ENCODE measurements around the gene ZNF438. TPM values are rescaled to one million over a fixed set of nuclear protein-coding genes. Genes with fewer than 3 reads are reported as not detected.
"Not testable (repeated sequence)": the region's sequence is repeated elsewhere in the genome, so short reads cannot be mapped to it uniquely, and the experiment has no call there.

The ZNF438 gene
- total RNA-seq, 4 donors from 2014 or later: 7.7 to 11.2 (median 8.7) TPM

DNA sequence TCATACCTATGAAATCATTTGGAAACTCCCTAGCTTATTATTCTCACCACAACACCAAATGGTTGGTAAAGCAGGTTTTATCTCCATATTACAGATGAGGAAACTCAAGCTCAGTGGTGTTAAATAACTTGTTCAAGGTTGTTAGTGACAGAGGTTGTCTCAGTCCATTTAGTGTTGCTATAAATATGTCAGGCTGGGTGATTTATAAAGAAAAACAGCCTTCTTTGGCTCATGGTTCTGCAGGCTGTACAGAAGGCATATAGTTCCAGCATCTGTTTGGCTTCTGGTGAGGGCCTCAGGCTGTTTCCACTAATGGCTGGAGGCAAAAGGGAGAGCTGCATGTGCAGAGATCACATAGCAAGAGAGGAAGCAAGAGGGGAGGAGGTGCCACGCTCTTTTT, 96.6 kb downstream of the ZNF438 start:
- TF ChIP-seq POLR2A (IDR thresholded peaks at IDR 0.05): no peak
- TF ChIP-seq, protein P1, sequence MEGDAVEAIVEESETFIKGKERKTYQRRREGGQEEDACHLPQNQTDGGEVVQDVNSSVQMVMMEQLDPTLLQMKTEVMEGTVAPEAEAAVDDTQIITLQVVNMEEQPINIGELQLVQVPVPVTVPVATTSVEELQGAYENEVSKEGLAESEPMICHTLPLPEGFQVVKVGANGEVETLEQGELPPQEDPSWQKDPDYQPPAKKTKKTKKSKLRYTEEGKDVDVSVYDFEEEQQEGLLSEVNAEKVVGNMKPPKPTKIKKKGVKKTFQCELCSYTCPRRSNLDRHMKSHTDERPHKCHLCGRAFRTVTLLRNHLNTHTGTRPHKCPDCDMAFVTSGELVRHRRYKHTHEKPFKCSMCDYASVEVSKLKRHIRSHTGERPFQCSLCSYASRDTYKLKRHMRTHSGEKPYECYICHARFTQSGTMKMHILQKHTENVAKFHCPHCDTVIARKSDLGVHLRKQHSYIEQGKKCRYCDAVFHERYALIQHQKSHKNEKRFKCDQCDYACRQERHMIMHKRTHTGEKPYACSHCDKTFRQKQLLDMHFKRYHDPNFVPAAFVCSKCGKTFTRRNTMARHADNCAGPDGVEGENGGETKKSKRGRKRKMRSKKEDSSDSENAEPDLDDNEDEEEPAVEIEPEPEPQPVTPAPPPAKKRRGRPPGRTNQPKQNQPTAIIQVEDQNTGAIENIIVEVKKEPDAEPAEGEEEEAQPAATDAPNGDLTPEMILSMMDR (IDR thresholded peaks at IDR 0.05): no peak
- intact Hi-C loops (cut with DNase I; ENCODE audit: low total_unique reads): loop anchor here (5.0 kb wide), 1 partner anchor 618 kb away; no protein-coding TSS in a partner anchor
- WGBS, 2 donors: 75 to 79% methylated on average over 1 of the region's 1 CpG
- no peak for DNase-seq (ENCODE audit: low spot score in 2 of 2)
- H3K4me3 ChIP-seq (ENCODE audit: low read depth, poor library complexity, severe bottlenecking): no peak overlapping the region

DNA sequence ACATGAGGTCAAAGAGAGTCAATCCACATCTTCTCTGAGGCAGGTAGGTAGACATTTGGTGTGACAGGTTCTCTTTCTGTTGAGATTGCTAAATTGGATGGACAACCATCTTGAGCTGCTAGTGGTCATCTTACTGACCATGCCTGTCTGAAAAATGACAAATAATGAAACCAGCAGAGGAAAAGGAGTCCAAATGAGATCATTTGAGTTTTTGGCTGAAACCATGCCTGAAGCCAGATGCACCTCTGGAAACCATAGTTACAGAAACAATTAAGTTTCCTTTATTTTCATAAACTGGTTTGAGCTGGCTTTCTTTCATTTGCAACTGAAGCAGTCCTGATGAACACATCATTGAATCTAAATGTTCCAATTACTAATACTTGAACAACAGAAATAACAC, 100.6 kb downstream of the ZNF438 start:
- no peak for DNase-seq (ENCODE audit: low spot score in 2 of 2)
- intact Hi-C loops (cut with DNase I; ENCODE audit: low total_unique reads): no loop called here
- TF ChIP-seq, protein P1 (IDR thresholded peaks at IDR 0.05): no peak
- no peak overlapping the region for H3K4me3 ChIP-seq (ENCODE audit: low read depth, poor library complexity, severe bottlenecking)

DNA sequence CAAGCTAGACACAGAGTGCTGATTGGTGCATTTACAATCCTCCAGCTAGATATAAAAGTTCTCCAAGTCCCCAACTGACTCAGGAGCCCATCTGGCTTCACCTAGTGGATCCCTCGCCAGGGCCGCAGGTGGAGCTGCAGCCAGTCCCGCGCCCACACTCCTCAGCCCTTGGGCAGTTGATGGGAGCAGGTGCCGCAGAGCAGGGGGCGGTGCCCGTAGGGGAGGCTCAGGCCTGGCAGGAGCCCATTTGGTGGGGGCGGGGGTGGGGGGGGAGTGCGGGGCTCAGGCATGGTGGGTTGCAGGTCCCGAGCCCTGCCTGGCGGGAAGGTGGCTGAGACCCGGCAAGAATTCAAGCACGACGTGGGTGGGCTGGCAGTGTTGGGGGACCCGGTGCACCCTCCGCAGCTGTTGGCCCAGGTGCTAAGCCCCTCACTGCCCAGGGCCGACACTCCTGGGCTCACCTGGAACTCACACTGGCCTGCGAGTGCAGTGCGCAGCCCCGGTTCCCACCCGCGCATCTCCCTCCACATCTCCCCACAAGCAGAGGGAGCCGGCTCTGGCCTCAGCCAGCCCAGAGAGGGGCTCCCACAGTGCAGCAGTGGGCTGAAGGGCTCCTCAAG, 101.7 kb downstream of the ZNF438 start:
- no peak for TF ChIP-seq POLR2A (IDR thresholded peaks at IDR 0.05)
- TF ChIP-seq, protein P1 (IDR thresholded peaks at IDR 0.05): no peak
- H3K4me3 ChIP-seq (ENCODE audit: low read depth, poor library complexity, severe bottlenecking): no peak overlapping the region
- 94% methylated on average over 5 to 22 of the region's 23 CpGs for WGBS, 2 donors
- intact Hi-C loops (cut with DNase I; ENCODE audit: low total_unique reads): no loop called here
- no peak for DNase-seq (ENCODE audit: low spot score in 2 of 2)

DNA sequence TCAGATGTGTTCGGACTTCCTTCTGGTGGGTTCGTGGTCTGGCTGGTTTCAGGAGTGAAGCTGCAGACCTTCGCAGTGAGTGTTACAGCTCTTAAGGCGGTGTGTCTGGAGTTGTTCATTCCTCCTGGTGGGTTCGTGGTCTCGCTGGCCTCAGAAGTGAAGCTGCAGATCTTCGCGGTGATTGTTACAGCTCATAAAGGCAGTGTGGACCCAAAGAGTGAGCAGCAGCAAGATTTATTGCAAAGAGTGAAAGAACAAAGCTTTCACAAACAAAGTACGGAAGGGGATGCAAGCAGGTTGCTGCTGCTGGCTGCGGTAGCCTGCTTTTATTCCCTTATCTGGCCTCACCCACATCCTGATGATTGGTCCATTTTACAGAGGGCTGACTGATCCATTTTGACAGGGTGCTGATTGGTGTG, 102.3 kb downstream of the ZNF438 start:
- H3K4me3 ChIP-seq (ENCODE audit: low read depth, poor library complexity, severe bottlenecking); intact Hi-C loops (cut with DNase I; ENCODE audit: low total_unique reads); DNase-seq (ENCODE audit: low spot score in 2 of 2): not testable (repeated sequence)
- 85 to 90% methylated on average over 10 of the region's 10 CpGs for WGBS, 2 donors

DNA sequence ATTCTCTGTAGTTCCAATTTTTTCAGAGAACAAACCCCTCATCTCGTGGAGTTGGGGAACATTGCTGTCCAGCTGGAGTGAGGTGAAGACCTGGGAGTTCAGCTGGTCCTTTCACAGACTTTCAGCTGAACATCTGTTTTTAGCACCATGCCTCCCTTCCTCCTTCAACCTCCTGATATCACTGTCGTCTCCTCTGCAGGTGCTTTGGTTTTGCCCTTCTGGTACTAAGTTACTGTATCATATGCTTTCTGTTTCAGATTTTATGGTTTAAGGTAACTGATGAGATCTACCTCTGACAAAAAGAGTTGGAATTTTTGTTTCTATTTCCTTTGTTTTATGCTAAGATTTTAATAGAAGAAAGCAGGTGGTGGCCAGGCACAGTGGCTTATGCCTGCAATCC, 102.9 kb downstream of the ZNF438 start:
- intact Hi-C loops (cut with DNase I; ENCODE audit: low total_unique reads): no loop called here
- WGBS, 2 donors: 79 to 82% methylated on average over 2 of the region's 2 CpGs

DNA sequence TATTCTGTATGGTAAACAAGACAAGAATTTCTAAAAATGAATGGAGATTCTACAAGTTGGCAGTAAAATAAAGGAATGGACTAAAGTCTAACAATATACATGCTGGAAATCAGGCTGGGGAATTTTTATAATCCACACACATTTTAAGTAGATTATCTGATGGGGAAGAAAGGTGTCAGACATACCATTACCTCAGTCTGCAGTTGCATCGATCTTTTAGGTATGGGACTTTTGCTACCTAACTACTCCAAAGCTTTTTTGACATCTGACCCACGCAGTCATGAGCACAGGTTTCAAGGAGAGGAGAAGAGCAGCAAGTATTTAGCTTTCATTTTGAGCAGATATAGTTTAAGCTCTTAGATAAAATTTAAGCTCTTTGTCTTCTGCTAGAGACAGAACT, 113.0 kb downstream of the ZNF438 start:
- intact Hi-C loops (cut with DNase I; ENCODE audit: low total_unique reads): no loop called here
- 92 to 97% methylated on average over 2 of the region's 2 CpGs for WGBS, 2 donors
- no peak for DNase-seq (ENCODE audit: low spot score in 2 of 2)
- no peak for TF ChIP-seq POLR2A (IDR thresholded peaks at IDR 0.05)
- TF ChIP-seq, protein P1 (IDR thresholded peaks at IDR 0.05): no peak
- H3K4me3 ChIP-seq (ENCODE audit: low read depth, poor library complexity, severe bottlenecking): no peak overlapping the region

More for the DNA sequence above, 102.9 kb downstream of the ZNF438 start:
- no peak for DNase-seq (ENCODE audit: low spot score in 2 of 2)
- TF ChIP-seq POLR2A (IDR thresholded peaks at IDR 0.05): no peak
- TF ChIP-seq, protein P1 (IDR thresholded peaks at IDR 0.05): no peak
- H3K4me3 ChIP-seq (ENCODE audit: low read depth, poor library complexity, severe bottlenecking): no peak overlapping the region

Data from lower leg skin (tissue), 4 donors.